Kidney (tissue), 14 donors: ENCODE measurements around the gene NAV3. TPM values are rescaled to one million over a fixed set of nuclear protein-coding genes. Genes with fewer than 3 reads are reported as not detected.

Experiments
- DNase-seq, 5 donors: peaks; one replicate each; pipeline ENCODE4 v3.0.0-alpha.2; 2013 to 2020
- FAIRE-seq: peaks from 2 replicates; lab custom pipeline; 2012; peaks lifted over from hg19 to GRCh38; lab: Jason Lieb, UNC
- H3K27ac ChIP-seq, 2 donors: one replicate each; pipeline ENCODE4 v1.7.0; 2013; ENCODE audit warnings: low read depth in 2 of 2, low read length in 2 of 2, inconsistent platforms in 1 of 2
- H3K27me3 ChIP-seq: one replicate; pipeline ENCODE4 v1.7.1; 2013; ENCODE audit warnings: low read length, inconsistent platforms; ENCODE audit not compliant: control insufficient read depth, insufficient read depth
- H3K36me3 ChIP-seq, 3 donors: one replicate each; pipeline versions ENCODE4 v1.7.0 to v1.7.1; 2013; ENCODE audit warnings: low read length in 3 of 3, control low read depth in 1 of 3, inconsistent platforms in 1 of 3; ENCODE audit not compliant: insufficient read depth in 3 of 3, control insufficient read depth in 2 of 3
- H3K4me1 ChIP-seq, 3 donors: one replicate each; pipeline versions ENCODE4 v1.7.0 to v1.7.1; 2013; ENCODE audit warnings: low read length in 3 of 3, inconsistent platforms in 1 of 3, low read depth in 1 of 3; ENCODE audit not compliant: control insufficient read depth in 2 of 3, insufficient read depth in 2 of 3
- H3K4me3 ChIP-seq, 3 donors: one replicate each; pipeline versions ENCODE4 v1.7.0 to v1.8.1; 2013; ENCODE audit warnings: low read length in 3 of 3, control low read depth in 1 of 3, inconsistent platforms in 1 of 3
- H3K9ac ChIP-seq, 3 donors: one replicate each; pipeline versions ENCODE4 v1.7.0 to v1.7.1; 2013; ENCODE audit warnings: low read length in 3 of 3, control low read depth in 1 of 3, inconsistent platforms in 1 of 3
- H3K9me3 ChIP-seq, 3 donors: one replicate each; pipeline versions ENCODE4 v1.7.0 to v1.7.1; 2013; ENCODE audit warnings: low read length in 3 of 3, control low read depth in 1 of 3, inconsistent platforms in 1 of 3; ENCODE audit not compliant: control insufficient read depth in 2 of 3, insufficient read depth in 1 of 3
- intact Hi-C: fragments of 100-400 bp; cut with DNase I; formaldehyde crosslinking; loops from one replicate; pipeline ENCODE4 v1.11.1; 2022
- polyA plus RNA-seq: library from polyadenylated mRNA; stranded (reverse); fragments of 350-450 nt; fragmentation: Illumina TruSeq; extraction: RNeasy Lipid Tissue Mini Kit (QIAGEN cat#74804); gene quantifications from one replicate; pipeline ENCODE4 v1.2.3, GENCODE V29; 2014; ENCODE audit warnings: low read depth, low replicate concordance; ENCODE audit not compliant: insufficient read depth
- total RNA-seq: library from RNA; stranded (reverse); fragmentation: NEBNext Ultra II Directional; extraction: Animal tissue kit (Norgen Biotek cat#: 25700); gene quantifications from one replicate; pipeline ENCODE4 v1.2.1, GENCODE V29; 2021
- TF ChIP-seq, protein P1 (sequence below): IDR thresholded peaks from 3 replicates; pipeline ENCODE4 v1.5.1; 2012; ENCODE audit warnings: mild to moderate bottlenecking, moderate library complexity, borderline replicate concordance; ENCODE audit not compliant: insufficient read depth; ENCODE audit errors: extremely low read depth
- donor health status: control.
- donor health status: control.
- donor health status: control.
- donor health status: control.
- donor health status: control.
- donor health status: DM: yes; HTN: yes; CAD: no.
- donor health status: Normal renal cell carcinoma (clear cell type).

NAV3 gene
- total and polyA plus RNA-seq, 2 donors from 2014 or later, result 0.34 to 4.5 TPM

DNA sequence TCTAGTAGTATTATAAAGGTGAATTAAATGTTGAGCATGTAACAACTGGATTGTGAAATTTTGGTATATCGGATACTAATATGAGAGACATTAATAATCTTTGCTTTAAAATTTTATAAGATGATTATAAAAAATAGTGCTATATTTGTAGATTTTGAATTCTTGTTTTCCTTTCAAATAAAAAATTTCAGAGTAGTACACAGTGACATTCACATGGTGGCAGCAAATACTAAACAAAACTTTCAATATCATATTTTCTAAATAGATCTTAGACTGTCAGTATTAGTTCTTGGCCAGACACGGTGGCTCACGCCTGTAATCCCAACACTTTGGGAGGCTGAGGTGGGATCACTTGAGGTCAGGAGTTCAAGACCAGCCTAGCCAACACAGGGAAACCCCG is 166.0 kb downstream of the NAV3 start:
- intact Hi-C loops, result no loop called here
- no peaks in the 10 kb centered on the region for H3K27me3 ChIP-seq
- no peaks in the 10 kb centered on the region for H3K36me3 ChIP-seq
- FAIRE-seq, result no peak
- no peaks in the 10 kb centered on the region for H3K4me1 ChIP-seq
- no peak overlapping the region for H3K4me3 ChIP-seq
- H3K9me3 ChIP-seq, result no peaks in the 10 kb centered on the region
- H3K27ac ChIP-seq, result no peak overlapping the region
- no peak overlapping the region for H3K9ac ChIP-seq
- TF ChIP-seq, protein P1, sequence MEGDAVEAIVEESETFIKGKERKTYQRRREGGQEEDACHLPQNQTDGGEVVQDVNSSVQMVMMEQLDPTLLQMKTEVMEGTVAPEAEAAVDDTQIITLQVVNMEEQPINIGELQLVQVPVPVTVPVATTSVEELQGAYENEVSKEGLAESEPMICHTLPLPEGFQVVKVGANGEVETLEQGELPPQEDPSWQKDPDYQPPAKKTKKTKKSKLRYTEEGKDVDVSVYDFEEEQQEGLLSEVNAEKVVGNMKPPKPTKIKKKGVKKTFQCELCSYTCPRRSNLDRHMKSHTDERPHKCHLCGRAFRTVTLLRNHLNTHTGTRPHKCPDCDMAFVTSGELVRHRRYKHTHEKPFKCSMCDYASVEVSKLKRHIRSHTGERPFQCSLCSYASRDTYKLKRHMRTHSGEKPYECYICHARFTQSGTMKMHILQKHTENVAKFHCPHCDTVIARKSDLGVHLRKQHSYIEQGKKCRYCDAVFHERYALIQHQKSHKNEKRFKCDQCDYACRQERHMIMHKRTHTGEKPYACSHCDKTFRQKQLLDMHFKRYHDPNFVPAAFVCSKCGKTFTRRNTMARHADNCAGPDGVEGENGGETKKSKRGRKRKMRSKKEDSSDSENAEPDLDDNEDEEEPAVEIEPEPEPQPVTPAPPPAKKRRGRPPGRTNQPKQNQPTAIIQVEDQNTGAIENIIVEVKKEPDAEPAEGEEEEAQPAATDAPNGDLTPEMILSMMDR, result no peak
- no peak for DNase-seq

DNA sequence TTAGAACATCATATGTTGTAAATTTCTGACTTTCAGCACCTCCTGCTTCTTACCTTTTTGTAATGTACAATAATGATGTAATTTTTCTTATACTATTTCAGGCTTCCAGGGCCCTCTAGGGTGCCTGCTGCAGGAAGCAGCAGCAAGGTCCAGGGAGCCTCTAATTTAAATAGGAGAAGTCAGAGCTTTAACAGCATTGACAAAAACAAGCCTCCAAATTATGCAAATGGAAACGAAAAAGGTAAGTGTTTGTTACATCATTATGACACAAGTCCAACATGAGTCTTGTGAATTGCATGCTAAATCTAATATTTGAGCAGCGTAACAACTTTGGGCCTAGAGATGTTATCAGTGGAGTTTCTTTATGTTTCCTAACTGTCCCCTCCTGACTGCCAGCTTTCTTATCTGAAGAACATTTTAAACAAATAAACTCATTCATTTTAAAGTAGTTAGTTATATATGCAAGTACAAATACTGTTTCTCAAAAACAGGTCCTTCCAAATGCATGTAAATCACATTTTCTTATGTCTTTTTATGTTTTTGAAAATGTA is 167.6 kb downstream of the NAV3 start:
- Histone ChIP-seq H3K27ac (no peak overlapping the region), H3K4me1 (no peaks in the 10 kb centered on the region), H3K9me3 (no peaks in the 10 kb centered on the region), H3K27me3 (no peaks in the 10 kb centered on the region), H3K4me3 (no peak overlapping the region), H3K36me3 (no peaks in the 10 kb centered on the region), H3K9ac (no peak overlapping the region)
- DNase-seq (no peak), FAIRE-seq (no peak)
- TF ChIP-seq, protein P1, result no peak
- intact Hi-C loops, result no loop called here

DNA sequence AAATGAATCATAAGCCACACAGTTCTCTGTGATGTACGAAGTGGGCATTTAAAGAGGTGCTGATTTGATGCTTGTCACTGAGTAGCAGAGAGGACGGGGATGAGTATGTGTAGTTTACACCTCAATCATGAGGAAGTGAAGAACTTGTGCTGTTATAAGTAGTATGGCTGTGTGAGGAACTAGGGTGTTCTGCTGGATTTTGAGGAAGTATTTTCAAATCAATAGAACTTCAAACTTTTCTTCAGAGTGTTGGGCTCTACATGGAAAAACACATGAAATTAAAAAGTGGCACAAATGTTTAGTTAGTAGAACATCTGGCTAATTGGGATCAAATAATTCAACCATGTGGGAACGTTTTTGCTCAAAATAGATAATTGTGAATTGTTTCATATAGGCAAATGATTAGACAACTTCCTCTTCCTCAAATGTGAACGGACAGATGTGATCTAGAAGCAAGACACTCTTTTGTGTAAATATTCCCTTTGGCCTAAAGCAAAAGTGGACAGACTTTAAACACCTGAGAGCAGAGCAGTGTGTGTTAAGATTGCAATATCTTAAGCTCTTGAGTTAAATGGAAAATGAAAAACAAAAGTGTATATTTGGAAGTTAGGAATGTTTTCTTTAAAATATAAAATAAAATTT is 168.5 kb downstream of the NAV3 start:
- no peak overlapping the region for H3K9ac ChIP-seq
- TF ChIP-seq, protein P1, result no peak
- no peaks in the 10 kb centered on the region for H3K9me3 ChIP-seq
- DNase-seq, result no peak
- no peak overlapping the region for H3K4me3 ChIP-seq
- intact Hi-C loops, result no loop called here
- FAIRE-seq, result no peak
- no peaks in the 10 kb centered on the region for H3K27me3 ChIP-seq
- H3K27ac ChIP-seq, result no peak overlapping the region
- H3K4me1 ChIP-seq, result no peaks in the 10 kb centered on the region
- H3K36me3 ChIP-seq, result no peaks in the 10 kb centered on the region
